GM18499 (cell line): ENCODE results near the gene ADCK1.
"Not testable (repeated sequence)": the region's sequence is repeated elsewhere in the genome, so short reads cannot be mapped to it uniquely, and the experiment has no call there.

Experiments
- ATAC-seq: cut with Tn5 transposase; IDR thresholded peaks from one replicate; pipeline ENCODE4 v1.9.1; 2021; ENCODE audit warnings: moderate number of reproducible peaks; ENCODE audit not compliant: insufficient read depth, unreplicated experiment

The ADCK1 gene

GRCh38 chr14:77862154-77862786, 62.4 kb downstream of the ADCK1 start:
- ATAC-seq = no peak

DNA sequence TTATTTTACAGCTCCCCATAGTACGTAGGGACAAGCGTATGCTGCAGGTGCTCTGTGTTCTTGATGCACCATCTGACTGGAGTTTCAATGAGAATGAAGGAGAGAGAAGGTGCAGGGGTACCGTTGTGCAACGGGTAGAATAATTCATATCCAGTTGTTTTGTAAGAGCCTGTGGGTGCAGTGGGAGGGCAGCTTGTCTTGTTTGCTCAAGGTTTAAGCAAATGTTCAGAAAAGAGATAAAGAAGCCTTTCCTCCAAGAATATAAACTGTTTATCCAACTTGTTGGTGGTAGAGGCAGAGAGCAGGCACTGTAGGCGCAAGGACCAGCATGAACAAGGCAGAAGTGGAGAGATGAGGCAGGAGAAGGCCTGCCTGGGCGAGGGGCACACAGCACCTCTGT, 64.2 kb downstream of the ADCK1 start:
- no peak for ATAC-seq

GRCh38 chr14:77864580-77864979, 64.7 kb downstream of the ADCK1 start:
- no peak for ATAC-seq

- ATAC-seq = no peak
These were observed 65.5 kb downstream of the ADCK1 start for GRCh38 chr14:77865455-77865854.

- no peak for ATAC-seq
These were observed 67.0 kb downstream of the ADCK1 start for GRCh38 chr14:77866932-77867331.

GRCh38 chr14:77867476-77867875, 67.6 kb downstream of the ADCK1 start:
- no peak for ATAC-seq

- ATAC-seq = no peak
These were observed 68.8 kb downstream of the ADCK1 start for GRCh38 chr14:77868552-77869285.

DNA sequence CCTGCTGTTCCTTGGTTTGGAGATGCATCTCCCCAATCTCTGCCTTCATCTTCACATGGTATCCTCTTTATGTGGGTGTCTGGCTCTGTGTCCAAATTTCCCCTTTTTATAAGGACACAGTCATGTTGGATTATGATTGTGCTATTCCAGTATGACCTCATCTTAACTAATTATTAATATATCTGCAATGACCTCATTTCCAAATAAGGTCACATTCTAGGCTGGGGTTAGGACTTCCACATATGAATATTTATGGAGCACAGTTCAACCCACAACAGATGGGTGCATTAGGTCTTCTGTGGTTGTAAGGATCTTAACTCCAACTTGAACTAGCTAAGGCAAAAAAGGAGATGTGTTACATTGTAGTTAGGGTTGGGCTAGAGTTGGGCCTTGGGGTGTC, 69.4 kb downstream of the ADCK1 start:
- no peak for ATAC-seq

DNA sequence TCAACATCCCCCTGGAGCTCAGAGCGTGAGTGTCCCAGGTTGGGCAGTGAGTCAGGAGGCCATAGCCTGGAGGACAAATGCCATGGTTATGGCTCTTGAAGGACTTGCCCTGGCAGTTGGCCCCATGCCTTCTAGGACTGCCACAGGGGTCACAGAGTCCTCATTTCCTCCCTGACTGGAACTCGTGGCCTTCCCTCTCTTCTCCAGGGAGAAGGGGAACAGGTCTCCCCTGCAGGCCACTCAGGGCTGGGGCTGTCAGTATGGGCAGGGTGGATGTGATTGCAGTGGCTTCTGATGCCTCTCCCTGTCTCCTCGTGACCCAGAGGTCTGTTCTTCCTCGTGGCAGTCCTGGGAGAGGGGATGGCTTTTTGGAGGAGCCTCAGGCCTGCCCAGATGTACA, 70.7 kb downstream of the ADCK1 start:
- no peak for ATAC-seq

GRCh38 chr14:77872152-77872551, 72.2 kb downstream of the ADCK1 start:
- ATAC-seq = no peak

- ATAC-seq = no peak
These were observed 73.1 kb downstream of the ADCK1 start for GRCh38 chr14:77872983-77873382.

- no peak for ATAC-seq
These were observed 78.9 kb downstream of the ADCK1 start for GRCh38 chr14:77878783-77879182.

DNA sequence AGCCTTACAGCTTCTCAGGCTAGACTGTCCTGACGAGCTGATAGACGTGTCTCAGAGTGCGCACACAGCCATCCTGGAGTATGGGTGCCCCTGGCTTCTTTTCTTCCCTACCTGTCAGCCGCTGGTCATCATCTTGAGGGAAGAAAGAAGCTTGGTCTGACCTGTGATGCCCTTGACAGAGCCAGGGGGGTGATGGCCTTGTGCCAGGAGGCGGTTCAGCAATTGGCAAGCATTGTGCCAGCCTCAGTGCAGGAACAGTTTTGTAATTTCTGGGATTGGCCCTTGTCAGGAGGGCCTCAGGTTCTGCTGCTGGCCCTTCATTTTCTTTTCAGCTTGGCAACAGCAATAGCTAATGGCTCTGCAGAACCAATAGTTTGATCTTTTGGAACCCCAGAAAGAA, 80.1 kb downstream of the ADCK1 start:
- no peak for ATAC-seq

DNA sequence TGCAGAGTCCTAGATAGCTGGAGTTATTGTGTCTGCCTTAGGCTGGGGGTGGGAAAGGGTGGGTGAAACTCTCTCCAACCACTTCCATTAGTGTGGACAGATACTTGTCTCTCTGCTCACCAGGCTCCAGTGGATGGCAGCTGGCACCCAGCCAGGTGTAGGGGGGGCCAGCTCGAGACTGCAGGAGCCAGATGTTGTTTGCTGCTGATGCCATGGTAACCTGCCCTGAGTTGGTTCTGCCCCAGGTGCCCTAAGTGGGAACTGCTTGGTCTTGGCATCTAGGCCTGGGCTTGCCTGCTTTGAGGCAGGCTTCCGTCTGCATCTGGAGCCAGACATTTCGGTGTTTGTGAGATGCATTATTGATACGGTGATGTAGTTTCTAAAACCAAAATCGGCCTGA, 82.2 kb downstream of the ADCK1 start:
- no peak for ATAC-seq

- no peak for ATAC-seq
These were observed 82.7 kb downstream of the ADCK1 start for GRCh38 chr14:77882636-77883035.

DNA sequence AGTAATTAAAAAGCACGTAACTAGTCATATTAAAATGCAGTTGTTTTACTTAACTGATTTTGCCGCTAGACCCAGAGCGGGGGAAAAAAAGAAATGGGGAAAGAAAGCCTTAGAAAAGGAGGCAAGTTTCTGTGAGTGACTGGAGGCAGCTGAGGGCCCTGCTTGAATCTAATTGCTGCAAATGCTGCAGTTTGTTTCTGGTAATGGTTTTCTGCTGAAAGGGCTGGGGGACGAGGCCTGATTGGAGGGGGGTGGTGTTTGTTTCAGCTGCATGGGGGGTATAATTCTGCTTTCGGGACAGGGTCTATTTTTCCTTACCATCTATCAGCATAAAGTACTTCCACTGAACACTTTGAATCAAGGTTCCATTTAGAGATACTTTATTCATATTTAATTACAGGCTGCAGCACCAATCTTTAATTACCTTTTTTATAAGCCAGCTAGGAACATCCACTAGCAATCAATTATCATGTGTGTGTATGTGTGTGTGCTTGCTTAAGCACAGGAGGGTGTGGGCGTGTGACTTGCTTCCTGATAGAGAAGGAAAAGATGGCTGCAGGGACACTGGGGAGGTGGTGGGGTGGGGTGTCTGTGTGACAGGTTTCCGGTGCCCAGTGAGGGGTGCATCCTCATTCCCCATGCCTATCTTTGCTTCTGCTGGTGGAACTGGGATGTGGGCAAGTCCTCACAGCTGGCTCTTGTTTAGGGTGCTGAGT, 83.4 kb downstream of the ADCK1 start:
- ATAC-seq = no peak

GRCh38 chr14:77883847-77884238, 83.9 kb downstream of the ADCK1 start:
- ATAC-seq = no peak

- ATAC-seq = no peak
These were observed 85.5 kb downstream of the ADCK1 start for GRCh38 chr14:77885367-77885766.

DNA sequence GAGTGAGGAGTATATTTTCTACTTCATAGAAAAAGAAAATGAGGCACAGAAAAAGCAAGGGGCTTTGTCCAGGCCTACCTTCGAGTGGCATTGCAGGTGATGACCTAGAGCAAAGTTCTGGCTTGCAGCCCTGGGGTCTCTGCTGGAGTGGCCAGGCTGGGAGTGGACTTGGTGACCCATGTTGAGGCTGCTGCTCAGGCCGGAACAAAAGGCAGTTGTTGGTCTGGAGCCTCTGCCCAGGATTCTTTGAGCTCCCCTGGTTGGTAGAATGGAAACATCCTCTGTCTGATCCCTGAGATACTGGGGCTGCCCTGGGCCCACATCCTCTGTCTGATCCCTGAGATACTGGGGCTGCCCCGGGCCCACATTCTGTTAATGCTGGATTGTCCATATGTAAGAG, 86.1 kb downstream of the ADCK1 start:
- no peak for ATAC-seq

GRCh38 chr14:77888903-77889302, 89.0 kb downstream of the ADCK1 start:
- ATAC-seq = not testable (repeated sequence)

GRCh38 chr14:77889971-77890442, 90.1 kb downstream of the ADCK1 start:
- no peak for ATAC-seq
